ENCODE data around the gene RET.

The RET gene

GRCh38 chr10:43061760-43062159 is 15.1 kb upstream of the RET start:
- no peak for DNase-seq (ENCODE audit: low read depth in 1 of 2, low spot score in 1 of 2)

- no peak for DNase-seq (ENCODE audit: low read depth in 1 of 2, low spot score in 1 of 2)
Observed at GRCh38 chr10:43062402-43063160, 14.3 kb upstream of the RET start.

- no peak for DNase-seq (ENCODE audit: low read depth in 1 of 2, low spot score in 1 of 2)
Observed at GRCh38 chr10:43064331-43065075, 12.4 kb upstream of the RET start.

GRCh38 chr10:43065234-43065633 is 11.6 kb upstream of the RET start:
- DNase-seq (ENCODE audit: low read depth in 1 of 2, low spot score in 1 of 2): no peak

- no peak for DNase-seq (ENCODE audit: low read depth in 1 of 2, low spot score in 1 of 2)
Observed at GRCh38 chr10:43065761-43066160, 11.1 kb upstream of the RET start.

GRCh38 chr10:43066481-43066880 is 10.4 kb upstream of the RET start:
- no peak for DNase-seq (ENCODE audit: low read depth in 1 of 2, low spot score in 1 of 2)

GRCh38 chr10:43067391-43068135 is 9.3 kb upstream of the RET start:
- no peak for DNase-seq (ENCODE audit: low read depth in 1 of 2, low spot score in 1 of 2)

GRCh38 chr10:43068136-43068395 is 8.8 kb upstream of the RET start:
- no peak for DNase-seq (ENCODE audit: low read depth in 1 of 2, low spot score in 1 of 2)

- DNase-seq (ENCODE audit: low read depth in 1 of 2, low spot score in 1 of 2): no peak
Observed at GRCh38 chr10:43068471-43069210, 8.2 kb upstream of the RET start.

GRCh38 chr10:43069211-43069515 is 7.7 kb upstream of the RET start:
- DNase-seq (ENCODE audit: low read depth in 1 of 2, low spot score in 1 of 2): no peak

GRCh38 chr10:43069579-43069978 is 7.3 kb upstream of the RET start:
- DNase-seq (ENCODE audit: low read depth in 1 of 2, low spot score in 1 of 2): no peak

GRCh38 chr10:43070121-43071085 is 6.5 kb upstream of the RET start:
- DNase-seq (ENCODE audit: low read depth in 1 of 2, low spot score in 1 of 2): no peak

GRCh38 chr10:43071865-43072650 is 4.8 kb upstream of the RET start:
- DNase-seq (ENCODE audit: low read depth in 1 of 2, low spot score in 1 of 2): no peak

- DNase-seq (ENCODE audit: low read depth in 1 of 2, low spot score in 1 of 2): no peak
Observed at GRCh38 chr10:43073191-43073590, 3.7 kb upstream of the RET start.

GRCh38 chr10:43073721-43074120 is 3.1 kb upstream of the RET start:
- no peak for DNase-seq (ENCODE audit: low read depth in 1 of 2, low spot score in 1 of 2)

GRCh38 chr10:43074409-43074808 is 2.5 kb upstream of the RET start:
- DNase-seq (ENCODE audit: low read depth in 1 of 2, low spot score in 1 of 2): no peak

GRCh38 chr10:43074827-43075611 is 1.9 kb upstream of the RET start:
- DNase-seq (ENCODE audit: low read depth in 1 of 2, low spot score in 1 of 2): no peak

- no peak for DNase-seq (ENCODE audit: low read depth in 1 of 2, low spot score in 1 of 2)
Observed at GRCh38 chr10:43075612-43076003, 1.3 kb upstream of the RET start.

GRCh38 chr10:43076311-43076875 is 476 bp upstream of the RET start:
- no peak for DNase-seq (ENCODE audit: low read depth in 1 of 2, low spot score in 1 of 2)

Measured in stimulated activated CD4-positive, alpha-beta T cell treated with anti-CD3 and anti-CD28 coated beads, Interleukin-15, amount 100 ng/mL, for 1 hour (primary cell).